ENCODE data around the gene PTMS.
A peak's percentile ranks its signal among the peaks of the same experiment; 100 is the strongest.

PTMS gene

GRCh38 chr12:6778574-6779550, 12.7 kb downstream of the PTMS start (continued):
- TF ChIP-seq, protein P1, sequence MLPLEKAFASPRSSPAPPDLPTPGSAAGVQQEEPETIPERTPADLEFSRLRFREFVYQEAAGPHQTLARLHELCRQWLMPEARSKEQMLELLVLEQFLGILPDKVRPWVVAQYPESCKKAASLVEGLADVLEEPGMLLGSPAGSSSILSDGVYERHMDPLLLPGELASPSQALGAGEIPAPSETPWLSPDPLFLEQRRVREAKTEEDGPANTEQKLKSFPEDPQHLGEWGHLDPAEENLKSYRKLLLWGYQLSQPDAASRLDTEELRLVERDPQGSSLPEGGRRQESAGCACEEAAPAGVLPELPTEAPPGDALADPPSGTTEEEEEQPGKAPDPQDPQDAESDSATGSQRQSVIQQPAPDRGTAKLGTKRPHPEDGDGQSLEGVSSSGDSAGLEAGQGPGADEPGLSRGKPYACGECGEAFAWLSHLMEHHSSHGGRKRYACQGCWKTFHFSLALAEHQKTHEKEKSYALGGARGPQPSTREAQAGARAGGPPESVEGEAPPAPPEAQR (tag by site-specific recombination; IDR thresholded peaks at IDR 0.05) = peak; percentile 82
- TF ChIP-seq, protein P2, sequence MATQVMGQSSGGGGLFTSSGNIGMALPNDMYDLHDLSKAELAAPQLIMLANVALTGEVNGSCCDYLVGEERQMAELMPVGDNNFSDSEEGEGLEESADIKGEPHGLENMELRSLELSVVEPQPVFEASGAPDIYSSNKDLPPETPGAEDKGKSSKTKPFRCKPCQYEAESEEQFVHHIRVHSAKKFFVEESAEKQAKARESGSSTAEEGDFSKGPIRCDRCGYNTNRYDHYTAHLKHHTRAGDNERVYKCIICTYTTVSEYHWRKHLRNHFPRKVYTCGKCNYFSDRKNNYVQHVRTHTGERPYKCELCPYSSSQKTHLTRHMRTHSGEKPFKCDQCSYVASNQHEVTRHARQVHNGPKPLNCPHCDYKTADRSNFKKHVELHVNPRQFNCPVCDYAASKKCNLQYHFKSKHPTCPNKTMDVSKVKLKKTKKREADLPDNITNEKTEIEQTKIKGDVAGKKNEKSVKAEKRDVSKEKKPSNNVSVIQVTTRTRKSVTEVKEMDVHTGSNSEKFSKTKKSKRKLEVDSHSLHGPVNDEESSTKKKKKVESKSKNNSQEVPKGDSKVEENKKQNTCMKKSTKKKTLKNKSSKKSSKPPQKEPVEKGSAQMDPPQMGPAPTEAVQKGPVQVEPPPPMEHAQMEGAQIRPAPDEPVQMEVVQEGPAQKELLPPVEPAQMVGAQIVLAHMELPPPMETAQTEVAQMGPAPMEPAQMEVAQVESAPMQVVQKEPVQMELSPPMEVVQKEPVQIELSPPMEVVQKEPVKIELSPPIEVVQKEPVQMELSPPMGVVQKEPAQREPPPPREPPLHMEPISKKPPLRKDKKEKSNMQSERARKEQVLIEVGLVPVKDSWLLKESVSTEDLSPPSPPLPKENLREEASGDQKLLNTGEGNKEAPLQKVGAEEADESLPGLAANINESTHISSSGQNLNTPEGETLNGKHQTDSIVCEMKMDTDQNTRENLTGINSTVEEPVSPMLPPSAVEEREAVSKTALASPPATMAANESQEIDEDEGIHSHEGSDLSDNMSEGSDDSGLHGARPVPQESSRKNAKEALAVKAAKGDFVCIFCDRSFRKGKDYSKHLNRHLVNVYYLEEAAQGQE (tag by site-specific recombination; IDR thresholded peaks at IDR 0.05) = peak; percentile 78
- no peak for TF ChIP-seq ZNF510 (tag by site-specific recombination; IDR thresholded peaks at IDR 0.05; ENCODE audit: insufficient replicate concordance)
- TF ChIP-seq, protein P3, sequence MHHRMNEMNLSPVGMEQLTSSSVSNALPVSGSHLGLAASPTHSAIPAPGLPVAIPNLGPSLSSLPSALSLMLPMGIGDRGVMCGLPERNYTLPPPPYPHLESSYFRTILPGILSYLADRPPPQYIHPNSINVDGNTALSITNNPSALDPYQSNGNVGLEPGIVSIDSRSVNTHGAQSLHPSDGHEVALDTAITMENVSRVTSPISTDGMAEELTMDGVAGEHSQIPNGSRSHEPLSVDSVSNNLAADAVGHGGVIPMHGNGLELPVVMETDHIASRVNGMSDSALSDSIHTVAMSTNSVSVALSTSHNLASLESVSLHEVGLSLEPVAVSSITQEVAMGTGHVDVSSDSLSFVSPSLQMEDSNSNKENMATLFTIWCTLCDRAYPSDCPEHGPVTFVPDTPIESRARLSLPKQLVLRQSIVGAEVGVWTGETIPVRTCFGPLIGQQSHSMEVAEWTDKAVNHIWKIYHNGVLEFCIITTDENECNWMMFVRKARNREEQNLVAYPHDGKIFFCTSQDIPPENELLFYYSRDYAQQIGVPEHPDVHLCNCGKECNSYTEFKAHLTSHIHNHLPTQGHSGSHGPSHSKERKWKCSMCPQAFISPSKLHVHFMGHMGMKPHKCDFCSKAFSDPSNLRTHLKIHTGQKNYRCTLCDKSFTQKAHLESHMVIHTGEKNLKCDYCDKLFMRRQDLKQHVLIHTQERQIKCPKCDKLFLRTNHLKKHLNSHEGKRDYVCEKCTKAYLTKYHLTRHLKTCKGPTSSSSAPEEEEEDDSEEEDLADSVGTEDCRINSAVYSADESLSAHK (tag by site-specific recombination; IDR thresholded peaks at IDR 0.05) = peak; percentile 77
- TF ChIP-seq ZNF132 (tag by site-specific recombination; IDR thresholded peaks at IDR 0.05; ENCODE audit: borderline replicate concordance) = no peak
- TF ChIP-seq KLF8 (tag by site-specific recombination; IDR thresholded peaks at IDR 0.05) = peak; percentile 77; the same call in 1 of the 2 replicates
- no peak for TF ChIP-seq ZNF561 (tag by site-specific recombination; IDR thresholded peaks at IDR 0.05; ENCODE audit: borderline replicate concordance)
- peak; percentile 97 for TF ChIP-seq ZFHX2 (tag by site-specific recombination; conservative IDR thresholded peaks at IDR 0.05)
- no peak for TF ChIP-seq ZNF248 (tag by site-specific recombination; IDR thresholded peaks at IDR 0.05)
- TF ChIP-seq ZNF121 (tag by site-specific recombination; IDR thresholded peaks at IDR 0.05) = 0 out of 2 replicates have a peak, but pooled peaks have one; percentile 23
- peak; percentile 40 for TF ChIP-seq SP3 (tag by site-specific recombination; IDR thresholded peaks at IDR 0.05)
- TF ChIP-seq, protein P4, sequence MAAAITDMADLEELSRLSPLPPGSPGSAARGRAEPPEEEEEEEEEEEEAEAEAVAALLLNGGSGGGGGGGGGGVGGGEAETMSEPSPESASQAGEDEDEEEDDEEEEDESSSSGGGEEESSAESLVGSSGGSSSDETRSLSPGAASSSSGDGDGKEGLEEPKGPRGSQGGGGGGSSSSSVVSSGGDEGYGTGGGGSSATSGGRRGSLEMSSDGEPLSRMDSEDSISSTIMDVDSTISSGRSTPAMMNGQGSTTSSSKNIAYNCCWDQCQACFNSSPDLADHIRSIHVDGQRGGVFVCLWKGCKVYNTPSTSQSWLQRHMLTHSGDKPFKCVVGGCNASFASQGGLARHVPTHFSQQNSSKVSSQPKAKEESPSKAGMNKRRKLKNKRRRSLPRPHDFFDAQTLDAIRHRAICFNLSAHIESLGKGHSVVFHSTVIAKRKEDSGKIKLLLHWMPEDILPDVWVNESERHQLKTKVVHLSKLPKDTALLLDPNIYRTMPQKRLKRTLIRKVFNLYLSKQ (tag by site-specific recombination; IDR thresholded peaks at IDR 0.05; ENCODE audit: borderline replicate concordance) = no peak
- TF ChIP-seq ZNF2 (tag by site-specific recombination; IDR thresholded peaks at IDR 0.05) = peak; percentile 99
- peak; percentile 58 for TF ChIP-seq KLF1 (tag by site-specific recombination; IDR thresholded peaks at IDR 0.05)
- TF ChIP-seq ZNF558 (tag by site-specific recombination; IDR thresholded peaks at IDR 0.05) = 0 out of 2 replicates have a peak, but pooled peaks have one; percentile 37
- no peak; the same call in 1 of the 2 replicates for TF ChIP-seq ZNF785 (tag by site-specific recombination; IDR thresholded peaks at IDR 0.05)
- TF ChIP-seq SALL2 (tag by site-specific recombination; IDR thresholded peaks at IDR 0.05; ENCODE audit: borderline replicate concordance) = no peak
- peak; percentile 100 for TF ChIP-seq ZSCAN4 (tag by site-specific recombination; IDR thresholded peaks at IDR 0.05)
- peak; percentile 94 for TF ChIP-seq ZNF24 (tag by site-specific recombination; IDR thresholded peaks at IDR 0.05)
- TF ChIP-seq ZNF654 (tag by site-specific recombination; IDR thresholded peaks at IDR 0.05; ENCODE audit: low read depth) = peak; percentile 99
- no peak for TF ChIP-seq ZFP3 (tag by site-specific recombination; IDR thresholded peaks at IDR 0.05; ENCODE audit: low read depth)
- peak; percentile 86 for TF ChIP-seq KLF17 (tag by site-specific recombination; IDR thresholded peaks at IDR 0.05)
- TF ChIP-seq BCL11B (tag by site-specific recombination; IDR thresholded peaks at IDR 0.05; ENCODE audit: low read depth) = peak; percentile 73; the same call in 1 of the 2 replicates
- peak; percentile 98 for TF ChIP-seq PRDM1 (tag by site-specific recombination; IDR thresholded peaks at IDR 0.05)
- peak; percentile 80; the same call in 1 of the 2 replicates for TF ChIP-seq ZNF660 (tag by site-specific recombination; IDR thresholded peaks at IDR 0.05)
- no peak for TF ChIP-seq ZNF114 (tag by site-specific recombination; IDR thresholded peaks at IDR 0.05)
- TF ChIP-seq ZNF768 (tag by site-specific recombination; IDR thresholded peaks at IDR 0.05) = no peak; the same call in 1 of the 2 replicates
- peak; percentile 87 for TF ChIP-seq ZSCAN30 (tag by site-specific recombination; IDR thresholded peaks at IDR 0.05)
